Measurements from ENCODE around the gene MMD2.

- TF ChIP-seq EZH2 (IDR thresholded peaks at IDR 0.05; ENCODE audit: insufficient read depth, poor library complexity, severe bottlenecking) (no peak), EZH2phosphoT487 (IDR thresholded peaks at IDR 0.05; ENCODE audit: insufficient read depth, low read depth) (no peak)
Measured at GRCh38 chr7:4931943-4932342, 27.0 kb downstream of the MMD2 start.

Measured in GM23248 (cell line).